ENCODE results near the gene C1orf198. TPM values are rescaled to one million over a fixed set of nuclear protein-coding genes. Genes with fewer than 3 reads are reported as not detected.

C1orf198 gene
- total RNA-seq, 1 donor from 2014 or later, result 64.5 TPM

GRCh38 chr1:230894032-230894431, 25.7 kb upstream of the C1orf198 start:
- no peak for DNase-seq (ENCODE audit: low spot score)

DNA sequence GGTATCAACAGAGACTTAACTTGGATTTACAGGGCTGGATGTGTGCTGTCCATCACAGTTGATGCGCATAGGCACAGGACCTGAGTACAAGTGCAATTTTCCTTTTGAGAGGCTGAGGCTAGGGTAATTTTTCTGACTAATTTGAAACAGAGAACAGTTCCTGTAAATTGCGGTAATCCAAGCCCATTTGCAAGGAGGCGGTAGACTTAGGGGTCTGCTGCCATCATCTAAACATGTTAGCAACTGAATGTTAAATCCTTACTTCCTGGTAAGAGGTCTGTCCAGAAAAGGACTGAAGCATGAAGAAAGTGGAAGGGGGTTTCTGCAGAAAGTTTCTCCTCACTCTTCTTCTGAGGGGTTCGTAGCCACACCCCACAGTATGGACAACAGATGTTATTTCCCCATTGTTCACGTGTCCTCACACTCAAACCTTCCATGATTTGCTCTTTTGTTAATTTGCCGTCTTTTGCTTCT, 23.7 kb upstream of the C1orf198 start:
- DNase-seq (ENCODE audit: low spot score), result no peak

DNA sequence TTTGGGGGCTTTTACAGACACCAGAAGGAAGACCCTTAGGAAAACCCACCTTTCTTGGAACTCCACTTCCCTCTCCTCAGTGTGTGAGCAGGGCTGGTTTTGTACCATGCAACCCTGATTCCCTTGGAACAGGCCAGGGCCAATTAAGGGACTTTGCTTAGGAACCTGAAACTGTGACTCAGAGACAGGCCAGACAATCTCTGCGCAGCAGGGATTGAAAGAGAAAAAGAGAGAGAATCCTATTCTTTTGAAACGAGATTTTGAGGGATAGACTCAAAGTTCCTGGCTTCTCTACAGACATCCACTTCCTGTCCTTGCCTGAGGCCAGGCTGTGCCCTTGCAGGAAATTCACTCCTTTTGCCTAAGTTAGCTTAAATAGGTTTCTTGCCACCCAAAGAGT, 23.1 kb upstream of the C1orf198 start:
- DNase-seq (ENCODE audit: low spot score), result no peak

- DNase-seq (ENCODE audit: low spot score), result no peak
Observed at GRCh38 chr1:230884646-230885045, 16.3 kb upstream of the C1orf198 start.

DNA sequence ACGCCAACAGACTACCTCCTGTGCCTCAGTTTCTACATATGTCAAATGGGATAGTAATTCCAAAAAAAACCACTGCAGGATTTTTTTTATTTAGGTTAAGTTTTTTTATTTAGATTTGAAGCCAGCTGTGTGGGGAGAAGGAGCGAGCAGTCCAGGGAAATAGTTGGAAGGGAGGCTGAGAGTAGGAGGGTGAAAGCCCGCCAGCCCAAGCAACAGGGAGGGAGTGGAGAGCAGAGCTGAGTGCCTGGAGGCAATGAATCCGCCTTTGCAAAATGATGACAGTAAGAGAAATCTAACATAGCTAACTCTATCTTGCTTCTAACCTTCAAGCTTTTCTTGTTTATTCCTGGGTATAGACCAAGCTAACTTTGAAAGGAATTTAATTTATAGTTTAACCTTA, 15.6 kb upstream of the C1orf198 start:
- DNase-seq (ENCODE audit: low spot score), result no peak

GRCh38 chr1:230879778-230880177, 11.5 kb upstream of the C1orf198 start:
- no peak for DNase-seq (ENCODE audit: low spot score)

DNA sequence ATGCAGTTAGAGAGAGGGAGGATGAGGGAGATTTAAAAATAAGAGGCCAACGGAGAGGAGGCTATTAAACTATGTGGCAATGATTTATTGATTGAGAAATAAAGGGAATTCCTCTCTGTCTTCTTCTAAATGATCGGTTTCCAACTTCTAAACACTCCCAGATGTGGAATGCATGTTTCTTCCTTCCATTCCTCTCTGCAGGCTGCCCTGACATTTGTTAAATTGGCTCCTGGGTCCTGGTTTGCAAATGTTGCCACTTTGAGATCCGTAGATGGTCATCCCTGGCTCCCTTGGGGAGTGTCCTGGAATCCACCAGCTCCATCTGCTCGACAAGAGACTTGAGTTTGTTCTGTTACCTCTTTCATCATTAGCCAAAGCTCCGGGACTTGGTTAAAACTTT, 10.3 kb upstream of the C1orf198 start:
- DNase-seq (ENCODE audit: low spot score), result no peak

- no peak for DNase-seq (ENCODE audit: low spot score)
Observed at GRCh38 chr1:230877924-230878590, 9.7 kb upstream of the C1orf198 start.

DNA sequence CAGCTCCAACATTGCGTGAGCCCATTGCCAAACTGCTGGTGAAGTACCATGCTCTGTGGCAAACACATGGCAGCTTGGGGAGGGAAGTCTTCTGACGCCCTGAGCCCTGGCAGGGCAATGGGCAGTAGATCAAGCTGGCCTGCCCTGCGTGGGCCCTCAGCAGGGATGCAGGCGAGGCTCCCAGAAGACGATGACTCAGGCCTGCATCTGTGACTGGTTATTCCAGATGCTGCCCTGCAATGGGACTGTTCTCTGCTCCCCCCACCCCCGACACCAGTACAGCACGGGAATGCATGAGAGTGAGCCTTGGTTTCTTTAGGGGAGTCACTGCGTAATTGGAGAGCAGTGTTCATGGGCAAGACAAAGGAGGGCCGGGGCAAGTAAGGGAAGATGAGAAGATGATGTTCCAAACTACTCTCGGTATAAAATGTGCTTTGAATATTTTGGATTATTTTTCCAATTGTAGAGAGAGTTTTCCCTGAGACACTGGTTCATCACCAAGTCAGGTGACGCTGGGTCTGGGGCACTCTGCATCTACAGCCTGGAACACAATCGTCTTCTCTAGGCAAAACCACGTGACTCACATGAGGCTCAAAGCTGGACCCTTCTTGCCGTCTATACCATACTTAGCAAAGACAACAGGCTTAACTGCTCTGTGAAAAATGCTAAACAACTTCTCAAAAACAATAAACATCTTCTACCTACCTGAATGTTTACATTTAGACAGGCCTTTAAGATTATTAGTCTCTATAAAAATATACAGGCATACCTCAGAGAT, 9.0 kb upstream of the C1orf198 start:
- no peak for DNase-seq (ENCODE audit: low spot score)

DNA sequence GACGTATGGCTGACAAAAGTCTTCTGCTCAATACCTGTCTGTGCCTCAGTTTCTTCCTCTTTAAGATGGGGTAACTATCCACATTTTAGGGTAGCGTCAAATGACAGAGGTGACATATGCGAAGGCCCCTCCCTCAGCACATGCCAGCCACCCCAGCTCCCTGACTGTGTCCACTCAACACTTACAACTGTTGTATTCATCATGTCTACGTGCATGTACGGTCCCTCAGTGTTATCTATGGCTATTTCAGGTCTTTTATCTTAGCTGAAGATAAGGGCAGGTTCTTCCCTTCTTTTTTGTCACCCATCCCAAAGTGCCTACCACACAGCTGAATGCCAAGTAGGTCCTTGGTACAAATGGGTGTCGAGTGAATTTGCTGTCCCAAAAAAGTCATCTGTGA, 8.3 kb upstream of the C1orf198 start:
- DNase-seq (ENCODE audit: low spot score), result no peak

GRCh38 chr1:230875370-230875769, 7.0 kb upstream of the C1orf198 start:
- no peak for DNase-seq (ENCODE audit: low spot score)

DNA sequence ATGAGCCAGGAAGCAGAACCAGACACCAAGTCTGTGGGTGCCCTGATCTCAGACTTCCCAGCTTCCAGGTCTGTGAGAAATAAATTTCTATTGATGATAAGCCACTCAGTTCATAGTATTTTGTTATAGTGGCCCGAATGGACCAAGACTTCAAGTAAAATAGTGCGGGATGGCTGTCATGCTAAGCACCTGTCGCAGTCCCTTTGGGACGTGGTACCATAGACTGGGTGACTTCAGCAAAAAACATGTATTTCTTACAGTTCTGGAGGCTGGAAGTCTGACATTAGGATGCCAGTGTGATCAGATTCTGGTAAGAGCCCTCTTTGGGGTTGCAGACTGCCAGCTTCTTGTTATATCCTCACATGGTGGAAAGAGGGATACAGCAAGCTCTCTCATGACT, 2.6 kb upstream of the C1orf198 start:
- DNase-seq (ENCODE audit: low spot score), result no peak

- no peak for DNase-seq (ENCODE audit: low spot score)
Observed at GRCh38 chr1:230869500-230869899, 1.2 kb upstream of the C1orf198 start.

DNA sequence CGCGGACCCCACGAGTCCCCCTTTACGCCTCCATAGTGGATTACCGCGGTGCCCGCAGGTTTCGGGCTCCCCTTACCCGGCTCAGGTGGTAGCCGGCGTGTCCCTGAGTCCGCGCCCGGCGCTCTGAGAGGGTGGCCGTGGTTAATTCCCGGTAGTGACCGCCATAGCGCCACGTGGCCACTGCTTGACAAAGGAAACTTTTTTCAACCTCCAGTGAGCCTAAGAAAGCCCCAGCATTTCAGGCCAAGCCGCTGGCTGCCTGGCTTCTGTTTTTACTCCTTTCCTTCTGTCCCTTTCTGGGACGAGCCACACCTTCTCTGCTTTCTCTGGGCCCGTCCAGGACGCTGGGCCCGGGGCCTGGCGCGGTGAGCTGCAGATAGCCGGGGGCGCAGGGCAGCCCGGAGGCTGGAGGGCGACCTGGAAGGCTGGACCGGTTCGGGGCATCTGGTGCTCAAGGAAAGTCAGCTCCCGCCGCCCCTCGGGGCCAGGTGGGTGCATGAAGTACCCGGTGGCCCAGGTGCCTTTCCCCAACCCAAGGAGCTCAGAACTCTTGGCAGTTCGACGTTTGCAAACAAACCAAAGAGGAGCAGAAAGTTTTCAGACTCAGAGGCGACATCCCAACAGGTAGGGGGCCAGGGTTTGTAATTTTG, 540 bp upstream of the C1orf198 start:
- DNase-seq (ENCODE audit: low spot score), result no peak

- DNase-seq (ENCODE audit: low spot score), result no peak
Observed at GRCh38 chr1:230867101-230867902, 1.0 kb downstream of the C1orf198 start.

- DNase-seq (ENCODE audit: low spot score), result no peak
Observed at GRCh38 chr1:230866171-230867070, 1.9 kb downstream of the C1orf198 start.

DNA sequence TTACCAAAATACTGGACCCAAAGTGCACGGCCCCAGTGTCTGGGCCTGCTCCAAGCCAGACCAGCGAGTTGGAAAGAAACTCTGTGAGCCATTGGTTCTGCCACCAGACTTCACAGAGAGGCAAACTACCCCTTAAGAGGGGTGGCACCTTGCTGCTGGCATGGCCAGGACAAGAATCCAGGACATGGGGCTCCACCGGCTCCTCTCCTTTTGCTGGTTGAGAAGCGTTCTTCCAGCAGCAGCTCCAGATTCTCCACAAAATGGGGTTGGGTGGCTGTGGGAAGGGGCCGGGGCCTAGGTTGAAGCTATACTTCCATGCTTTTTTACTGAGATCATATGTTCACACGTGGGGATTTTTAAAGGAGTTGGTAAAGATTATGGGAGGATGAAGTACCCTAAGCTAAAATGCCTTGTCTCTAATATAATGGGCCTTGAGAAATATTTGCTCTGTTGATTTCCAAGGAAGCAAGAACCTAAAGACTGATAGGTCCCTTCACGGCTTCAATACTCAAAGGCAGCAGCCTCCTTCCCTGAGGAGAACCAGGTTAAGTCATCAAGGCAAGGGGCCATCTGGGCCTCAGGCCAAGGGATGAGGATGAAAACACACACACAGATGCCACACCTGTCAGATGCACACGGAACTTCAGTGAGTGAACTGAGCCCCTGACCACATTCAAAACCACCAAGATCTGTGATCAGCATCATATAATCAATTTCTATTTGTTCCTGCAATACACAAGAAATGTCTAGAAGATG, 3.1 kb downstream of the C1orf198 start:
- no peak for DNase-seq (ENCODE audit: low spot score)

DNA sequence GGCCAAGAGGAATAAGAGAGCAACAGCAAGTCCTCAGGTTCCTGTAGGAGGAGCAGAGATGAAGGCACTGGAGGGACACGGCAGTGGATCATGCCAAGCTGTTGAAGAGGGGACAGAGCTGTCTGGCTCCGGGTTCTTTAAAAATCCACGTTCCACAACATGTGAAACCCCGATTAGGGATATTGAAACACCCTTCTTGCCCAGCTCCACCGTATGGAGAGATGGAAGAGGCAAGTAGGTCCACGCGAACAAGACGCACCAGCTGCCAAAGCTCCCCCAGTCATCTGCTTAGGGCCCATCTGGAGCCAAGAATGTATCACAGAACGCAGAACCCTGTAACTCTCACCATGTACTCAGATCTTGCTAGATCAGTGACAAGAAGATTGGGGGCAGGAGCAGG, 3.9 kb downstream of the C1orf198 start:
- no peak for DNase-seq (ENCODE audit: low spot score)

GRCh38 chr1:230863449-230863848, 4.9 kb downstream of the C1orf198 start:
- DNase-seq (ENCODE audit: low spot score), result no peak

Data from mesenteric fat pad (tissue), 1 donor.